Measurements from ENCODE around the gene FBN1. TPM values are rescaled to one million over a fixed set of nuclear protein-coding genes. Genes with fewer than 3 reads are reported as not detected.

Gene FBN1
- total RNA-seq, 1 donor from 2014 or later, result 78.8 TPM

- no peaks in the 10 kb centered on the region for H3F3A ChIP-seq (ENCODE audit: low read depth)
- H3K79me2 ChIP-seq (ENCODE audit: low read depth), result no peaks in the 10 kb centered on the region
- no peaks in the 10 kb centered on the region for H4K20me1 ChIP-seq (ENCODE audit: low read depth)
- TF ChIP-seq EZH2 (IDR thresholded peaks at IDR 0.05), result no peak
- no peak for TF ChIP-seq CTCF (IDR thresholded peaks at IDR 0.05)
- TF ChIP-seq EZH2phosphoT487 (IDR thresholded peaks at IDR 0.05), result no peak
- H3K4me2 ChIP-seq, result no peak overlapping the region
- Mint-ChIP-seq H3K27me3 (ENCODE audit: insufficient read depth, low read depth) (no peaks in the 10 kb centered on the region), H3K4me1 (no peaks in the 10 kb centered on the region), H3K9me3 (no peaks in the 10 kb centered on the region), H3K4me3 (no peak overlapping the region), H3K36me3 (peaks cover 16% of the 10 kb centered on the region), H3K27ac (no peak overlapping the region)
- H3K9me3 ChIP-seq (ENCODE audit: low read depth), result no peaks in the 10 kb centered on the region
- no peak overlapping the region for H3K9ac ChIP-seq
- H3K27me3 ChIP-seq, result no peaks in the 10 kb centered on the region
- no peak for DNase-seq (ENCODE audit: low spot score)
- H3K4me1 ChIP-seq, result no peaks in the 10 kb centered on the region
- H2AFZ ChIP-seq (replicated peaks), result no peak overlapping the region
- H3K36me3 ChIP-seq, result no peaks in the 10 kb centered on the region
- no peak overlapping the region for H3K27ac ChIP-seq
- no peak overlapping the region for H3K4me3 ChIP-seq
Observed at GRCh38 chr15:48413304-48413703, 232.2 kb downstream of the FBN1 start.

GRCh38 chr15:48411971-48412591 is 233.4 kb downstream of the FBN1 start:
- Mint-ChIP-seq H3K27me3 (ENCODE audit: insufficient read depth, low read depth) (no peaks in the 10 kb centered on the region), H3K4me1 (no peaks in the 10 kb centered on the region), H3K27ac (no peak overlapping the region), H3K9me3 (no peaks in the 10 kb centered on the region), H3K4me3 (no peak overlapping the region), H3K36me3 (peaks cover 16% of the 10 kb centered on the region)
- H3K79me2 ChIP-seq (ENCODE audit: low read depth), result no peaks in the 10 kb centered on the region
- no peak overlapping the region for H3K4me3 ChIP-seq
- no peak overlapping the region for H2AFZ ChIP-seq (replicated peaks)
- no peak overlapping the region for H3K4me2 ChIP-seq
- TF ChIP-seq EZH2 (IDR thresholded peaks at IDR 0.05) (no peak), CTCF (IDR thresholded peaks at IDR 0.05) (no peak)
- no peak overlapping the region for H3K9ac ChIP-seq
- H3F3A ChIP-seq (ENCODE audit: low read depth), result no peaks in the 10 kb centered on the region
- no peaks in the 10 kb centered on the region for H4K20me1 ChIP-seq (ENCODE audit: low read depth)
- no peaks in the 10 kb centered on the region for H3K9me3 ChIP-seq (ENCODE audit: low read depth)
- no peaks in the 10 kb centered on the region for H3K4me1 ChIP-seq
- no peaks in the 10 kb centered on the region for H3K36me3 ChIP-seq
- no peaks in the 10 kb centered on the region for H3K27me3 ChIP-seq
- DNase-seq (ENCODE audit: low spot score), result no peak
- no peak overlapping the region for H3K27ac ChIP-seq

- H3K27ac ChIP-seq, result no peak overlapping the region
- Mint-ChIP-seq H3K36me3 (peaks cover 16% of the 10 kb centered on the region), H3K4me3 (no peak overlapping the region), H3K4me1 (peaks cover 7% of the 10 kb centered on the region), H3K9me3 (no peaks in the 10 kb centered on the region), H3K27ac (no peak overlapping the region), H3K27me3 (ENCODE audit: insufficient read depth, low read depth) (no peaks in the 10 kb centered on the region)
- H3K27me3 ChIP-seq, result no peaks in the 10 kb centered on the region
- no peak overlapping the region for H3K4me2 ChIP-seq
- H3K9ac ChIP-seq, result no peak overlapping the region
- H3K4me3 ChIP-seq, result no peak overlapping the region
- no peaks in the 10 kb centered on the region for H3F3A ChIP-seq (ENCODE audit: low read depth)
- no peaks in the 10 kb centered on the region for H3K36me3 ChIP-seq
- no peaks in the 10 kb centered on the region for H3K9me3 ChIP-seq (ENCODE audit: low read depth)
- no peaks in the 10 kb centered on the region for H3K4me1 ChIP-seq
- no peak overlapping the region for H2AFZ ChIP-seq (replicated peaks)
- H3K79me2 ChIP-seq (ENCODE audit: low read depth), result no peaks in the 10 kb centered on the region
- TF ChIP-seq CTCF (IDR thresholded peaks at IDR 0.05) (no peak), EZH2 (IDR thresholded peaks at IDR 0.05) (no peak), EZH2phosphoT487 (IDR thresholded peaks at IDR 0.05) (no peak)
- no peak for DNase-seq (ENCODE audit: low spot score)
- H4K20me1 ChIP-seq (ENCODE audit: low read depth), result no peaks in the 10 kb centered on the region
Observed at GRCh38 chr15:48409623-48410022, 235.9 kb downstream of the FBN1 start.

Data from neural progenitor cell (in vitro differentiated cells).